HL-60 (cell line): Measurements from ENCODE around the gene SMIM22.

Experiments used
- GABPA ChIP-seq: IDR thresholded peaks from 2 replicates; pipeline ENCODE4 v1.6.1; 2012; ENCODE audit warnings: low read depth
- POLR2AphosphoS5 ChIP-seq: IDR thresholded peaks from 2 replicates; pipeline ENCODE4 v1.6.1; 2012; ENCODE audit warnings: low read depth
- TF ChIP-seq, protein P1 (sequence below): IDR thresholded peaks from one replicate; pipeline ENCODE4 v1.5.1; 2011; ENCODE audit warnings: low read length, control low read depth, inconsistent platforms; ENCODE audit not compliant: insufficient read depth

DNA sequence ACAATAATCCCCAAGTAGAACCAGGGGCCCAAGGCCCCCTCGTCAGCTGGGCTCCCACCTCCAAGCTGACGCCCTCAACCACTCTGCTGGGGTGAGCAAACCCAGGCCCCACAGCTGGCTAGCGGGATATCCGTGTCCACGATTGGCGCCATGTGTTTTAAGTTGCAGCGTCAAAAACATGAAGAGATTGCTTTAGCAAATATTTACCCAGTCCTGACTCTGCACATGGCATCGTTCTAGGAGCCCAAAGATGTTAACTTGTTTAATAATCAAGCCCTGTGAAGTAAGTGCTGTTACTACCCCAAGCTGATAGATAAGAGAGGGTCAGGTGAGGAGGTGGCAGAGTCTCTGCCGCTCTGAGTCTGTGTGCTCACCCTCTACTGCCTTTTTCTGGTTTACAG is 6.7 kb upstream of the SMIM22 start:
- TF ChIP-seq, protein P1, sequence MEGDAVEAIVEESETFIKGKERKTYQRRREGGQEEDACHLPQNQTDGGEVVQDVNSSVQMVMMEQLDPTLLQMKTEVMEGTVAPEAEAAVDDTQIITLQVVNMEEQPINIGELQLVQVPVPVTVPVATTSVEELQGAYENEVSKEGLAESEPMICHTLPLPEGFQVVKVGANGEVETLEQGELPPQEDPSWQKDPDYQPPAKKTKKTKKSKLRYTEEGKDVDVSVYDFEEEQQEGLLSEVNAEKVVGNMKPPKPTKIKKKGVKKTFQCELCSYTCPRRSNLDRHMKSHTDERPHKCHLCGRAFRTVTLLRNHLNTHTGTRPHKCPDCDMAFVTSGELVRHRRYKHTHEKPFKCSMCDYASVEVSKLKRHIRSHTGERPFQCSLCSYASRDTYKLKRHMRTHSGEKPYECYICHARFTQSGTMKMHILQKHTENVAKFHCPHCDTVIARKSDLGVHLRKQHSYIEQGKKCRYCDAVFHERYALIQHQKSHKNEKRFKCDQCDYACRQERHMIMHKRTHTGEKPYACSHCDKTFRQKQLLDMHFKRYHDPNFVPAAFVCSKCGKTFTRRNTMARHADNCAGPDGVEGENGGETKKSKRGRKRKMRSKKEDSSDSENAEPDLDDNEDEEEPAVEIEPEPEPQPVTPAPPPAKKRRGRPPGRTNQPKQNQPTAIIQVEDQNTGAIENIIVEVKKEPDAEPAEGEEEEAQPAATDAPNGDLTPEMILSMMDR: no peak
- no peak for TF ChIP-seq GABPA
- no peak for TF ChIP-seq POLR2AphosphoS5
